Measurements from ENCODE around the gene IER3. TPM values are rescaled to one million over a fixed set of nuclear protein-coding genes. Genes with fewer than 3 reads are reported as not detected.

The IER3 gene
- total RNA-seq, 1 donor: 187 TPM

DNA sequence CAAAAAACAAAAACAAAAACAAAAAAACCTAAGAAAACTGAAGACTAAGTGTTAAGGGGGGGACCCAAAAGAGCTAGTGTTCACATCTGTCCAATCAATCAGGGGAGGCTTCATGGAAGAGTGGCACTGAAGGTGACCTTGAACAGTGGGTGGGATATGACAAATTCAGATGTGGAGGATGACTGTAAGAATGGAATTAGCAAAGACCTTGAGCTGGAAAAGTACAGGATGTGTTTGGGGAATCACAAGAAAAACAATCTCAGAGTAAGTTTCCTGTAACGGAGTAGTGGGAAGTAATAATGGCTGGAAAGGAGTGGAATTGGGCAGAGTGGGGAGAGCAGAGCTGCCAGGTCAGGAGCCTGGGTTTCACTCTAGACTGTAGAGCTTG, 2.9 kb upstream of the IER3 start:
- DNase-seq (ENCODE audit: low read depth): peak; percentile 39
- H3K4me3 ChIP-seq (ENCODE audit: low read depth, low read length): no peak overlapping the region
- TF ChIP-seq, protein P1, sequence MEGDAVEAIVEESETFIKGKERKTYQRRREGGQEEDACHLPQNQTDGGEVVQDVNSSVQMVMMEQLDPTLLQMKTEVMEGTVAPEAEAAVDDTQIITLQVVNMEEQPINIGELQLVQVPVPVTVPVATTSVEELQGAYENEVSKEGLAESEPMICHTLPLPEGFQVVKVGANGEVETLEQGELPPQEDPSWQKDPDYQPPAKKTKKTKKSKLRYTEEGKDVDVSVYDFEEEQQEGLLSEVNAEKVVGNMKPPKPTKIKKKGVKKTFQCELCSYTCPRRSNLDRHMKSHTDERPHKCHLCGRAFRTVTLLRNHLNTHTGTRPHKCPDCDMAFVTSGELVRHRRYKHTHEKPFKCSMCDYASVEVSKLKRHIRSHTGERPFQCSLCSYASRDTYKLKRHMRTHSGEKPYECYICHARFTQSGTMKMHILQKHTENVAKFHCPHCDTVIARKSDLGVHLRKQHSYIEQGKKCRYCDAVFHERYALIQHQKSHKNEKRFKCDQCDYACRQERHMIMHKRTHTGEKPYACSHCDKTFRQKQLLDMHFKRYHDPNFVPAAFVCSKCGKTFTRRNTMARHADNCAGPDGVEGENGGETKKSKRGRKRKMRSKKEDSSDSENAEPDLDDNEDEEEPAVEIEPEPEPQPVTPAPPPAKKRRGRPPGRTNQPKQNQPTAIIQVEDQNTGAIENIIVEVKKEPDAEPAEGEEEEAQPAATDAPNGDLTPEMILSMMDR (IDR thresholded peaks at IDR 0.05; ENCODE audit: insufficient read depth, low read depth, low read length): no peak

DNA sequence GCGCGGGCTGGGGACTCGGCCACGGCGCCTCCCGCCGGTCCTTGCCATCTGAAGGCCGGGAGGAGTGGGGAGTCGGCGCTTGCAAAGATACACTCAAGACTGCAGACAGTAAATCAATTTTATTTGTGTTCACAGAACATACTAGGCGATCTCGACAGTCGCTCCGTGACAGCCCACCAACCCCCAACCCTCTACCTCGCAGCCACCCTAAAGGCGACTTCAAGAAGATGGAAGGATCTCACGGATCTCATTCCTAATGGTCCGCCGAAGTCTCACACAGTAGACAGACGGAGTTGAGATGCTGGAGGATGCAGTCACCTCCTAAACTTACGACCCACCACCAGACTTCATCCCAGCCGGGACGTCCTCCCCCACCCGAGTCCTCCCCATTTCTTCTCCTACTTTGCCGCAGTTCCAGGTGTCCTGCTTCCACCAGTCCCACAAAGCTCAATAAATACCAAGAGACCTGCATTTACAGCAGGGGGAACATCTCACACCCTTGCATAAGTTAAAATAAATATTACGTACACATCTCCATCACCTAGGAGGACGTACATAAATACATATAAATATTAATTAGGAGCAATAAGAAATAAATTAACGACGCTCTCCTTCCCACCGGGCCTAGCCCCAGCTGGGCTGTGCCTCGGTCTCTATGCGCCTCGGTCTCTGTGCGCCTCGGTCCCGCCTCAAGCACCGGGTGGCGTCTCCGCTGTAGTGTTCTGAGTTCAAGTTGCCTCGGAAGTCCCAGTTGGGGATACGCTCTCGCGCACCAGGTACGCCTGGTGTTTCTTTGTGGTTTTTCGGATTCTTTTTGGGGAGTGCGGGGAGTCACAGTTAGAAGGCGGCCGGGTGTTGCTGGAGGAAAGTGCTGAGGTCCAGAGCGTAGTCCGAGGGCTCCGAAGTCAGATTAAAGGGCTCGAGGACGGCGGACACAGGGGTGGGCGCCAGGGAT, 971 bp downstream of the IER3 start:
- peak; percentile 43 for DNase-seq (ENCODE audit: low read depth)
- peak overlapping the region; percentile 91 for H3K4me3 ChIP-seq (ENCODE audit: low read depth, low read length)
- TF ChIP-seq, protein P1 (IDR thresholded peaks at IDR 0.05; ENCODE audit: insufficient read depth, low read depth, low read length): no peak

DNA sequence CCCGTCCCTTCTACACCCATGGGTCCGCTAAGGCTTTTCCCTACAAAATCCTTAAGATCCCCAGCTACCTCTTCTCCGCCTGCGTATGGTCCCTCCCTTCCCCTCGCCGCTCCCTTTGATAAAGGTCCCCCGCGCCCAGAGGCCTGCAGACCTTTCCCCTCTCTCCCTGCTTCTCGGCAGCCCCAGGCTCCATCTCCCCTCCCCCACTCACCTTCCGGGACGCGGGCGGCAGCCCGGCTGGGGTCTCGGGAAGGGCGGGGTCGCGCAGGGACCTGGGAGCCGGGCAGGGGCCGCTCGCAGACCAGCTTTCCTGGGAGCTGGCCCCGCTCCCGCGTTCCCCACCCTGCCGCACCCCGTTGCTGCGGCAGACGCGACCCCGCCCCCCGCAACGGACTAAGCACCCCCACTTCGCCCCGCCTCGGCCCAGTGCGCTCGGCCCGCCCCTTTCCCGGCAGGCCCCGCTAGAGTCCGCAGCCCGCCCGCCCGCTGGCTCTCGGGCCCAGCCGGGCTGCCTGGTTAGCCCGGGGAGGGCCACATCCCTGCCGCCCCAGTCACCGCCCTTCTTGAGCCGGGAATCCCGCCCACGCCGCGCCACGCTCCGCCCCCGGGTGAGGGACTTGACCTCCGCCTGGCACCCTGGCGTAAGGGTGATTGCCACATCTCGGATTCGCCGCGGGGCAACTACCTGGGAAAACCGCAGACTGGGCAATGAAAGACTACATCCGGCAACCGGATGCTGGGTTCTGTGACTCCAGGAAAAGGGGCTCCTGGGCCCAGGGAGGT, 1.8 kb downstream of the IER3 start, which contains the start of gene FLOT1:
TSS of gene FLOT1 (minus strand) at position 372 of the 783 bp plus-strand sequence. CDS start 498 bp downstream, outside the sequence.
- DNase-seq (ENCODE audit: low read depth): peak; percentile 99
- peak within 1 kb of the TSS; percentile 91 for H3K4me3 ChIP-seq (ENCODE audit: low read depth, low read length)
- TF ChIP-seq, protein P1 (IDR thresholded peaks at IDR 0.05; ENCODE audit: insufficient read depth, low read depth, low read length): no peak

DNA sequence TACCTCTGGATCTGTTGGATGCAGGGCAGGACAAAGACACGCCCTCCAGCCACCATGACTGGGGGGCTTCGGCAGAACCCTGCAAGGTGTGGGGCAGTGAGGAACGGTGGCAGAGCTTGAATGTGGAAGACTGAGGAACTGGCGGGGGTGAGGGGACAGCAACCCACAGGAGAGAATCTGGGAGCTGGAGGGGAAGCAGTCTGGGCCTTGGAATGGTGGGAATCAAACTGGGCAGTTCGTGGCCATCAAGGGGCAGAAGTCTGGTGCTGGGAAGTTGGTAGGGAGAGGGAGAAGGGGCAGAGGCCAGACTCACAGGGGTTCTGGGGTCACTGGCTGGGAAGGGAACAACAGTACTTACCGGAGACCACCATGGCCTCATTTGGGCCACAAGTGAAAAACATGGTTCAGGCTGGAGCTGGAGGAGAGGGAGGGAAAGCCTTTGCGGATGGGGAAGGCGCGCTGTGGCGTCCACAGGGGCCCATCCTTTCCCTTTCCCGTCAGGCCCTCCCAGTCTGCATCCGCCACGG, 2.5 kb downstream of the IER3 start:
- TF ChIP-seq, protein P1 (IDR thresholded peaks at IDR 0.05; ENCODE audit: insufficient read depth, low read depth, low read length): no peak
- no peak for DNase-seq (ENCODE audit: low read depth)
- H3K4me3 ChIP-seq (ENCODE audit: low read depth, low read length): peak overlapping the region; percentile 91

DNA sequence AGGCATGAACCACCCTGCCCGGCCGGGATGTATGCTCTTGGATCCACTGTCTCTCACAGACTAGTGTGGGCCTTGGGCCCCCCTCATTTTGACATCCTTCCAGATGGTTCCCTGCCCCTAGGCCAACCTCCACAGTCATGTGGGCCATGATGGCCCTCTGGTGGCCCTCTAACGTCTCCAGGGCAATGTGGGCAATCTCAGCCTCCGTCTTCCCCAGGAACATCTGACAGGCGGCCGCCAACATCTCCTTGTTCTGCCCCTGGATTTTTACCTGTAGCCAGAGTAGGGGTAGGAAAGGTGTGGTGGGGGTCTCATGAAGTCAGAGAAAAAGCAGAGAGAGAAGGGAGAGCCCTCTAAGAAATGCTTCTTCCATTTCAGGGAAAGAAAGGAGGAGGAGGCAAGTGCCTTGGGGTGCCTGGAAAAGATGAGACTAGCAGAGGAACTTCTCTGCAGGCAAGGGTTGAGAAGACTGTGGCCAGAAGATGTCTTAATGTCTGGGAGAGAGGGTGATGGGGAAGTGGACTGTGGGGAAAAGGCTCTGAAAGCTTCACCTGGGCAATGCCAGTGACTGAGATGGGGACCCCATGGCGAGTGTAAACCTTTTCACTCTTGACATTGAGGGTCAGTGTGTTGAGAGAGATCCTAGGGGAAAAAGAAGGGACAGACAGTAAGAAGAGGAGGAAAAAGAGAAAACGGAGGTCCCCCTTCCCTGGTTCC, 3.1 kb downstream of the IER3 start:
- peak overlapping the region; percentile 91 for H3K4me3 ChIP-seq (ENCODE audit: low read depth, low read length)
- TF ChIP-seq, protein P1 (IDR thresholded peaks at IDR 0.05; ENCODE audit: insufficient read depth, low read depth, low read length): no peak
- no peak for DNase-seq (ENCODE audit: low read depth)

DNA sequence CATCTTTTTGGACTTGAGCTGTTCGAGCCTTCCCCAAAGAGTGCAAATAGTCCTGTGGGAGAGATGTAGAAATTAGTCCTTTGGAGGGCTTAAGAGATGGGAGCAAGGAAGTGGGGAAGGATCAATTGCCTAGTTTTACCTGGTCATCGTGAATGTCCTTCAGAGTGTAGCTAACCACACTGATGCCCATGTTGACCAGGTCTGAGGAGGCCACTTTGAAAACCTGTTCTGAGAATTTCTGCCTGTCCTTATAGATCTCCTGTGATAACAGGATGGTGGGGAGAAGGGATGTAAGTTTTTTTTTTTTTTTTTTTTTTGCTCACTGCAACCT, 3.8 kb downstream of the IER3 start:
- no peak overlapping the region for H3K4me3 ChIP-seq (ENCODE audit: low read depth, low read length)
- TF ChIP-seq, protein P1 (IDR thresholded peaks at IDR 0.05; ENCODE audit: insufficient read depth, low read depth, low read length): no peak
- DNase-seq (ENCODE audit: low read depth): no peak

Measured in fibroblast of villous mesenchyme (primary cell).